ENCODE data around the gene TMTC1. TPM values are rescaled to one million over a fixed set of nuclear protein-coding genes. Genes with fewer than 3 reads are reported as not detected.

Gene TMTC1
- total RNA-seq, 1 experiment from 2014 or later = 6.1 TPM

DNA sequence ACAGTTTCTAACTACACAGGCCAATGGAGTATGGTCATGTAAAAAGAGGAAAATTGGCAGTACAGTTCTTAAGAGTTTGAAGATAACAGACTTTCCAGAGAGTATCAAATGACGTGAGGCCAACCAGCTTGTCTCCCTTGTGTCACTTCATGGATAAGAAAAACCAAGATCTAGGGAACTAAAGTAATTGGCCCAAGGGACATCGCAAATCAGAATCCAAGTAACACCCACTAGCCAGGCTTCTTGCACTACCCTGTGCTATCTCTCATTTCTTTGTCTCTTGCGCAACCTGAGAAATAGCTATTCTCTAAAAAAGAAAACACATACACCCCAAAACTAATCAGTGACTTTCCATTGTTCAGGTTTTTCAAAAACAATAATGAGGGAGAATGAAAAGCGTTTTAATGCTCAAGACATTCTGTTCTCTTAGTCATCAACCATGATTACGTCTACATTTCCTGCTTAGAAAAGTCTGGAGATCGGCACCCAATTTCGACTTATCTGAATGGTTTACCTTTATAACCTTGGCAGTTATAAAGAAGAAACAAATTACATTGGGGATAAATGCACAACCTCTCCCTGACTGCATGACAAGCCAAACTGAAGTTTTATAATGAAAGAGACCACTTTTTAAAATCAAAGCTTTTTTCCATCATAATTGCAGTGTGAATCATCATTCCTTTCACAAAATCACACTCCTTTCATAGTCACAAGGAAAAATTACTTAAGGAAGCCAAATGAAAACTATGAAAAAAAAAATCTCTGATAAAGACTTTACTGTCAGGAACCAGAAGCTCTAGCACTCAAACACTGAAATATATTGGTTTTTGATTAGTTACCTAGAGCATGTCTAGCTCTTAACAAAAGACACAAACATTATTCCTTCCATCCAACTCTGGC is 42.1 kb downstream of the TMTC1 start:
- no TSS peak for BruUV-seq (replicated peaks)
- no peak overlapping the region for H3K4me3 ChIP-seq (ENCODE audit: low read depth, low read length, poor library complexity, severe bottlenecking)

DNA sequence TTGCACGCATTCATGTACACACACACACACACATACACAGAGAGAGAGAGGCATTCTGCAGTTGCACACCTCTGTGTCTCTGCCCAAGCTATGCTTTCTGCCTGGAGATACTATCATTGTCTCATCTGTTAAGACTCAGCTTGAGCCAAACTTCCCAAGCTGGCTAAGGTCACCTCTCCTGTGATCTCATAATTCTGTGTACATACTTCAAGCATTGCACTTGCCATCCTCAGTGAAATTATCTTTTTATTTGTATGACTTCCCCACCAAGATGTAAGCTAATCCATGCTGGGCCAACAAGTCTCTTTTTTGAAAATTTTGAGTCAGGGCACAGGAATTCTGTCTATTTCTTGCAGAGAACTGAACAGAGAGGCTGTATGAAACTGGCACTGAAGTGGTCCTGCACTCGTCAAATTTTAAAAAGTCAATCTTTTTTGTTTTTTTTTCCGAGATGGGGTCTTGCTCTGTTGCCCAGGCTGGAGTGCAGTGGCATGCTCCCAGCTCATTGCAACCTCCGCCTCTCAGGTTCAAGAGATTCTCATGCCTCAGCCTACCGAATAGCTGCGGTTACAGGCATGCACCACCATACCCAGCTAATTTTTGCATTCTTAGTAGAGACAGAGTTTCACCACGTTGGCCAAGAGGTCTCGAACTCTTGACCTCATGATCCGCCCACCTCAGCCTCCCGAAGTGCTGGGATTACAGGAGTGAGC is 44.3 kb downstream of the TMTC1 start:
- CTCF ChIA-PET = no interaction called here
- Histone ChIP-seq H3K4me3 (ENCODE audit: low read depth, low read length, poor library complexity, severe bottlenecking) (no peak overlapping the region), H3K27me3 (replicated peaks; ENCODE audit: insufficient read depth, low read depth, low read length, poor library complexity) (no peaks in the 10 kb centered on the region), H3K27ac (ENCODE audit: low read depth, low read length, poor library complexity, severe bottlenecking) (no peak overlapping the region), H3K9me3 (ENCODE audit: low read depth, low read length, poor library complexity, severe bottlenecking) (no peaks in the 10 kb centered on the region), H3K36me3 (ENCODE audit: insufficient read depth, low read length, poor library complexity, severe bottlenecking) (no peaks in the 10 kb centered on the region), H3K4me1 (ENCODE audit: insufficient read depth, low read length, poor library complexity, severe bottlenecking) (no peaks in the 10 kb centered on the region)
- TF ChIP-seq EZH2 (IDR thresholded peaks at IDR 0.05; ENCODE audit: borderline replicate concordance, low read depth, low read length, poor library complexity, severe bottlenecking) (no peak), CTCF (conservative IDR thresholded peaks at IDR 0.05; ENCODE audit: low read depth, low read length) (no peak)
- POLR2A ChIA-PET (ENCODE audit: low non-redundant PET) = no interaction called here
- no TSS peak for BruUV-seq (replicated peaks)
- intact Hi-C loops (cut with micrococcal nuclease; ENCODE audit: unreplicated experiment) = no loop called here
- DNase-seq (ENCODE audit: low spot score) = no peak

More for the DNA sequence above, 42.1 kb downstream of the TMTC1 start:
- no peaks in the 10 kb centered on the region for H3K27me3 ChIP-seq (replicated peaks; ENCODE audit: insufficient read depth, low read depth, low read length, poor library complexity)
- CTCF ChIA-PET = interaction anchor here (0.6 kb wide), 1 partner anchor 12 kb away, joined by 3 read pairs; no protein-coding TSS in a partner anchor
- no peaks in the 10 kb centered on the region for H3K9me3 ChIP-seq (ENCODE audit: low read depth, low read length, poor library complexity, severe bottlenecking)
- intact Hi-C loops (cut with micrococcal nuclease; ENCODE audit: unreplicated experiment) = no loop called here
- TF ChIP-seq EZH2 (IDR thresholded peaks at IDR 0.05; ENCODE audit: borderline replicate concordance, low read depth, low read length, poor library complexity, severe bottlenecking) (no peak), CTCF (conservative IDR thresholded peaks at IDR 0.05; ENCODE audit: low read depth, low read length) (no peak)
- DNase-seq (ENCODE audit: low spot score) = peak; percentile 41
- no peaks in the 10 kb centered on the region for H3K36me3 ChIP-seq (ENCODE audit: insufficient read depth, low read length, poor library complexity, severe bottlenecking)
- H3K27ac ChIP-seq (ENCODE audit: low read depth, low read length, poor library complexity, severe bottlenecking) = no peak overlapping the region
- POLR2A ChIA-PET (ENCODE audit: low non-redundant PET) = no interaction called here
- H3K4me1 ChIP-seq (ENCODE audit: insufficient read depth, low read length, poor library complexity, severe bottlenecking) = no peaks in the 10 kb centered on the region

DNA sequence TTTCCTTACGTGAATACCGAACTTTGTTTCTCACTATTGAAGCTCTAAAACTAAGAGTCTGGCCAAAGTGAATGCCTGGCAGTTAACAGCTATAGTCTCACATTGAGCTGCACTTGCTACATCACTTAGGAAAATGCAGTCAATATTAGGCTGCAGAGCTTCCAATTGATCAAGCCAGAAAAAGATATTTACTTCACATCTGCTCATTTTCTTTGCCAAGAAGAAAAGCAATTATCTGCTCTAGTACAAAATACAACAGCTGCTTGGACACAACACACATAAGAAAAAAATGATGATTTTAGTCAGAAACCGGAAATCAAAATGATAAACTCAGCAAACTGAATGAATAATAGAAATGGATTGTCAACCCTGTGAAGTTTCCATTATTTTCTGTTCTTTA is 45.4 kb downstream of the TMTC1 start:
- no peak for DNase-seq (ENCODE audit: low spot score)
- ChIA-PET POLR2A (ENCODE audit: low non-redundant PET) (interaction anchor here (0.6 kb wide), 1 partner anchor 1230 kb away, joined by 3 read pairs; no protein-coding TSS in a partner anchor), CTCF (no interaction called here)
- no TSS peak for BruUV-seq (replicated peaks)
- no peak overlapping the region for H3K27ac ChIP-seq (ENCODE audit: low read depth, low read length, poor library complexity, severe bottlenecking)
- no peaks in the 10 kb centered on the region for H3K4me1 ChIP-seq (ENCODE audit: insufficient read depth, low read length, poor library complexity, severe bottlenecking)
- no peaks in the 10 kb centered on the region for H3K9me3 ChIP-seq (ENCODE audit: low read depth, low read length, poor library complexity, severe bottlenecking)
- H3K4me3 ChIP-seq (ENCODE audit: low read depth, low read length, poor library complexity, severe bottlenecking) = no peak overlapping the region
- intact Hi-C loops (cut with micrococcal nuclease; ENCODE audit: unreplicated experiment) = no loop called here
- no peaks in the 10 kb centered on the region for H3K27me3 ChIP-seq (replicated peaks; ENCODE audit: insufficient read depth, low read depth, low read length, poor library complexity)
- H3K36me3 ChIP-seq (ENCODE audit: insufficient read depth, low read length, poor library complexity, severe bottlenecking) = no peaks in the 10 kb centered on the region
- no peak for TF ChIP-seq EZH2 (IDR thresholded peaks at IDR 0.05; ENCODE audit: borderline replicate concordance, low read depth, low read length, poor library complexity, severe bottlenecking)
- TF ChIP-seq CTCF (conservative IDR thresholded peaks at IDR 0.05; ENCODE audit: low read depth, low read length) = no peak
